ENCODE data around the gene ITGAE. TPM values are rescaled to one million over a fixed set of nuclear protein-coding genes. Genes with fewer than 3 reads are reported as not detected.

Gene ITGAE
- total RNA-seq, 1 experiment from 2014 or later = 16.7 TPM

DNA sequence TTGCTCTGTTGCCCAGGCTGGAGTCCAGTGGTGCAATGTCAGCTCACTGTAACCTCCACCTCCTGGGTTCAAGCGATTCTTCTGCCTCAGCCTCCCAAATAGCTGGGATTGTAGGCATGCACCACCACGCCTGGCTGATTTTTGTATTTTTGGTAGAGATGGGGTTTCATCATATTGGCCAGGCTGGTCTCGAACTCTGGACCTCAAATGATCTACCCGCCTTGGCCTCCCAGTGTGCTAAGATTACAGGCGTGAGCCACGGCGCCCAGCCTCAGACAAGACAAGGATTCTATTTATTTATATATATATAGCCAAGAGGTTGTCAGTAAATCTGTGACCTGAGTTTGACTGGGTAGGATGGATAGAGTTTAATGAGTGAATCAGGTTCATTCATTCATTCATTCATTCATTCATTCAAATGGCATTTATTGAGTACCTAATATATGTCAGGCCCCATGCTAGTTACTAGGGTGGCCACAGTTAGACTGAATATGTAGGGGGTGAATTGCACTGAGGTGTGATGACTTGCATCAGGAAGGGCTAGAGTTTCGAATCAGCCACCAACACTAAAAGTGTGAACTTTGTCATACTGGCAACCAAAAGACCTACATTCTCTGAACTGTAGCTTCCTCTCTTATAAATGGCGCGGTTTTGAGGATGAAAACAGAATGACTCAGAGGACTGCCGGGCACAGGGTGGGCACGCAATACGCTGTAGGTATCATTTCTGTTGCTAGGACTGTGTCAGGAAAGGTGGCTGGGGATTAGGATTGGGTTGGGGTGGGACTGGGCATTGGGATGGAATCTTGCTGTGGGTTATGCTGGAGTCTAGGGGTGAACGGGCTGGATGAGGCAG, 37.8 kb downstream of the ITGAE start:
- no peak for DNase-seq (ENCODE audit: low spot score)

DNA sequence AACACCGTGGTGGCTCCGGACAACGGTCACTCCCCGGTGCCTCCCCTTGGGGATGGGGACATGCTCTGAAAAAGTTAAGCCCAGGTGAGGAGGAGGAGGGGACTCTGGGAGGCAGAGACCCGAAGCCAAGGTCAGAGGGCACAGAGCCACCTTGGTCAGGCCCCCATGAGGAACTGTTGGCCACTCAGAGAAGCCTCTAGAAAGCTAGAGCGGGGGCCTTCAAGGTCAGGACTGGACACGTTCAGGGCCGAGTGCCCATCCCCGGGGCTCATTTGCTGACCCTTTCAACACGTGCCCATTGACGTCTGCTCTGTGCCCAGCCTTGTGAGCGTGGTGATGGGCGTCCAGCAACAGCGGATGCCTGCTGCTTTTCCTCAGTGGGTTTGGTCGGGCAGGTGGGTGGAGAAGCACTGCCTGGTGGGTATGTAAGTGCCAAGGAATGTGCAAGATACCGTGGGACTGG, 39.0 kb downstream of the ITGAE start:
- DNase-seq (ENCODE audit: low spot score) = no peak

DNA sequence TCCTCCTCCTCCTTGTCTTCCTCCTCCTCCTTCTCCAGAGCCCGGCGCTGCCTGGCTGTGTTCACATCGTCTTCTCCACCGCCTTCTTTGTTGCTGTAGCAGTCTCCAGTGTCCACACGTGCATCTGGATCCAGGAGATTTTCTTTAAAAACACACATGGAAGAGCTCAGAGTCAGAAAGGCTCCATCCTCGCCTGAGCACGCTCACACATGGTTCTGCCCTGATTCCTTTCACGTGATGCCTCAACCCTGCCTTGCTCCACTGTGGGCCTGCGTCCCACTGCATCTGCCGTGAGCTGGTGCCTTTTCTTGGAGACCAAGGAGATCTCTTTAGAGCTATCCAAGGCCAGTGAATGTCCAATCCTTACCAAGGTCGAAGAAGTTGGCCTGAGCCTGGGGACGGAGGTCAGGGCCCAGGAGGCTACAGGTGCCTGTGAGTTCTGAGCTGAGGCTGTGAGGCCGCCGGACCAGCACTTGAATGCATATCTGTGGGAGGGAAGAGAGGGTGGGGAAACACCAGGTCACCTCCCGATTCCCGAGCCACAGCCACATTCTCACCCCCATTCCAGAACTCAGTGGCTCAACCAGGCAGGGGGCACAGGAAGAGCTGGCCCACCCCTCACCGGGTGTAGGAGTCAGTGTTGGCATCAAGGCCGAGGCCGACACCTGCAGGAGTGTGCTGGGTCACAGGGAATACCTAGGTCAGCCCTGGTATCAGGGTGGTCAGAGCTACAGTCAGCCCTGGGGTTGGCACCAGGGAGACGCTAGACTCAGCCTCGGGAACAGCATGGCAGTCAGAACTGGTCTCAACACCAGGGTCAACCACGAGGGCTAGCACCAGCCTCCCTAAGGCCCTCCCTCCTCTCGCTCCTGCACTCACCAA, 39.7 kb downstream of the ITGAE start:
- no peak for DNase-seq (ENCODE audit: low spot score)

DNA sequence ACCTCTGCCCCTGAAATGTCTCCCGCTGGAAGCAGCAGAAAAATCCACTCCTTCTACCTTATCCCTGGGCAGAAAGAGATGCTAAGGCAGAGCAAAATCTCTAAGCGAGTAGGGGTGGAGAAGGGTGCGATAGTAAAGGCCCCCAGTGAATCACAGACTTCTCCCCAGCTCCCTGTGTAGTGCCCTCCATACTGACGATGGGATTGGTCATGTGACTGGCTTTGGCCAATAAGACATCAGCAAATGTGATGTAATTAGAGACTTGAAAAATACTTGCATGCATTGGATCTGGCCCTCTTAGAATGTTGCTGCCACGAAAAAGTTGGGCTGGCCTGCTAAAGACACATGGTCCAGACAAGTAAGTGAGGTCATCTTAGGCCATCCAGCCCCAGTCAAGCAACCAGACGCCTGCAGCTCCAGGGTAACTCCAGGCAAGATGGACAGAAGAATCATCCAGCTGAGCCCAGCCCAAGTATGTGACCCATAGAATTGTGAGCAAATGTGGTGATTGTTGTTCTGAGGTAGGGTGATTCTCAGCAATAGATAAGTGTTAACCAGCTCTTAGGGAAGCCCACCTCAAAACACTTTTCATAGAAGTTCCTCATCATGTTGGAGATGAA, 41.3 kb downstream of the ITGAE start:
- DNase-seq (ENCODE audit: low spot score) = no peak

DNA sequence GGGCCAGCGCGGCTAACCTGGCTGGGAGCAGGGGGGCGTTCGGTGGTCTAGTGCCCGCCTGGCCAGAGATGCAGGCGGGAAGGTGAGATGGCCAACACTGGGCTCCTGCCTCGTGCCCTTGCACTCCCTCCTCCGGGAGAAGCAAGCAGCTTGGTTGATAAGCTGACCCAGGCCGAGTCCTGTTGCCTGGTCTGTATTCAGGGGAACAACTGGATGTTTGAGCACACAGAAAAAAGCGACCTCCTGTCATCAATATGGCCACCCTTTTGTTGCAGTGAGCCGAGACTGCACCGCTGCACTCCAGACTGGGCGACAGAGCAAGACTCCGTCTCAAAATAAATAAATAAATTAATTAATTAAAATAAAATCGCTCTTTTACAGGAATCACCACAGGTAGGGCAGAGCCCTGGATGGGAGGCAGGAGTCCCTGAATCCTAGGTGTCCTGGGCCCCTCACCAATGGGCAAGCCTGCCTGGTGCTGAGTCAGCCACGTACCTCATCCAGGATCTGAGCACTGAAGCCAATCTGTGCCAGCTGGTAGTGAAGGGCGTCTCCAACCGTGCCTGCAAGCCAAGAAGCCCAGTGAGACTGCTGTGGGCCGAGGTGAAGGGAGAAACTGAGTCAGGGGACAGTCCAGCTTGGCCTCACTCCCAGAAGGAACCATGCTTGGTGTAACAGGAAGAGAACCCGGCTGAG, 45.5 kb downstream of the ITGAE start:
- peak; percentile 4 for DNase-seq (ENCODE audit: low spot score)

- peak; percentile 96 for DNase-seq (ENCODE audit: low spot score)
Observed at GRCh38 chr17:3754458-3755334, 46.3 kb downstream of the ITGAE start.

GRCh38 chr17:3754066-3754457, 46.9 kb downstream of the ITGAE start:
- DNase-seq (ENCODE audit: low spot score) = no peak

DNA sequence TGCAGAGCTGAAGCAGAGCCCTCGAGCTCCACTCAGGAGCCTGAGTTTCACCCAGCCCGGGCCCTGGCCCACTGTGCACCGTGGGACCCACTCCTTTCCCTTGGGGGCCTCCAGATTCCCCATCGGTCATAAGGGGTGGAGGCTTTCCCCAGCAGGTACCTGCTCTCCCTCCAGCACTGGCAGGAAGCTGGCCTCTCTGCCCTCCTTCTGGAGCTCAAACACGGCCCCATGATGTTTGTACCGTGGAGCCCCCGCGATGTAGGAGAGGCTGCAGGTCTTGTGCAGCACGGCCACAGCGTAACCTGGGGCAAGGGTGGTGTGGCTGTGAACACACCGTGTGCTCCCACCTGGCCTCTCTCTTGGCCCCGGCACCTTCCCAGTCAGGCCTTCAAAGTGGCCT, 47.4 kb downstream of the ITGAE start:
- DNase-seq (ENCODE audit: low spot score) = no peak

DNA sequence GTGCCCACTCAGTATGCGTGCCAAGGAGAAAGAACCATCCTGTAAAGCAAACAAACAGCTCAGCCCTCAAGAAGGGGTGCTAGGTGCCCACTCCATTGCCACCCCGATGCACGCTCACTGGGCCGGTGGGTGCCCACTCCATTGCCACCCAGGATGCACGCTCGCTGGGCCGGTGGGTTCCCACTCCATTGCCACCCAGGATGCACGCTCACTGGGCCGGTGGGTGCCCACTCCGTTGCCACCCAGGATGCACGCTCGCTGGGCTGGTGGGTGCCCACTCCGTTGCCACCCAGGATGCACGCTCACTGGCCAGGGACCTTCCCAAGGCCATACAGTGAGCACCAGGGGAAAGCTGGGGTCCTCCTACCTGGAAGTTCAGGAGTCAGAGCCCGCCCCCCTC, 49.2 kb downstream of the ITGAE start:
- DNase-seq (ENCODE audit: low spot score) = no peak

DNA sequence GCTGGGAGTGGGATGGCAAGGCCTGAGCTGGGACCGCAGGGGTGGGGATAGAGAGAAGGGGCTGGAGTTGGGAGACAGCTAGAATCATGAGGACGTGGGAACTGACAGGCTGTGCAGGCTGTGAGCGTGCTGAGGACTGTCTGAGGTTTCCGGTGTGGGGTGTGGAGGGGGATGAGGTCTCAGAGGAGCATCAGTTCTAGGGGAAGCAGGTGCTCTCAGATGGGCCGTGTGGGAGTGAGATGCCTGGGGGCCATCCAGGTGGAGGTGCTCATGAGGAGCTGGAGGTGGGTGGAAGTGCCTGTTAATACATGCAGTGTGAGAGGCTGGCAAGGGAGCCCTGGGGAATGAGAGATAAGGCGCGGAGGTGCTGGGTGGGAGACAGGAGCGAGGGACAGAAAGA, 50.1 kb downstream of the ITGAE start:
- DNase-seq (ENCODE audit: low spot score) = no peak

- DNase-seq (ENCODE audit: low spot score) = no peak
Observed at GRCh38 chr17:3750296-3750695, 50.7 kb downstream of the ITGAE start.

- DNase-seq (ENCODE audit: low spot score) = no peak
Observed at GRCh38 chr17:3748576-3748975, 52.4 kb downstream of the ITGAE start.

- no peak for DNase-seq (ENCODE audit: low spot score)
Observed at GRCh38 chr17:3747805-3748204, 53.2 kb downstream of the ITGAE start.

DNA sequence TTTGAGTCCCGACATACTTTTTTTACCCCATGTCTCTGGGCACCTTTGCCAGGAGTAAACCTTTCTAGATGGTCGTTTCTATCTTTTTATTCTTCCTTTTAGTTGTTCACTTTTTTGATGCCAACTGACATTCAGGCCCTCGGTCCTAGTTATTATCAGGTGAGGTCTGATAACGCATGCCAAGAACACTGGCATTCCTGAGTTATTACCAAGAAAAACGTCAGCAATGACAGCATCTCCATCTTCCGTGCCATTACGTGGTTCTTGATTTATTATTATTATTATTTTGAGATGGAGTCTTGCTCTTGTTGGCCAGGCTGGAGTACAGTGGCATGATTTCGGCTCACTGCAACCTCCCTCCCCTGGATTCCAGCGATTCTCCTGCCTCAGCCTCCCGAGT, 55.9 kb downstream of the ITGAE start:
- no peak for DNase-seq (ENCODE audit: low spot score)

GRCh38 chr17:3744014-3744413, 57.0 kb downstream of the ITGAE start:
- no peak for DNase-seq (ENCODE audit: low spot score)

- no peak for DNase-seq (ENCODE audit: low spot score)
Observed at GRCh38 chr17:3740611-3741073, 60.3 kb downstream of the ITGAE start.

DNA sequence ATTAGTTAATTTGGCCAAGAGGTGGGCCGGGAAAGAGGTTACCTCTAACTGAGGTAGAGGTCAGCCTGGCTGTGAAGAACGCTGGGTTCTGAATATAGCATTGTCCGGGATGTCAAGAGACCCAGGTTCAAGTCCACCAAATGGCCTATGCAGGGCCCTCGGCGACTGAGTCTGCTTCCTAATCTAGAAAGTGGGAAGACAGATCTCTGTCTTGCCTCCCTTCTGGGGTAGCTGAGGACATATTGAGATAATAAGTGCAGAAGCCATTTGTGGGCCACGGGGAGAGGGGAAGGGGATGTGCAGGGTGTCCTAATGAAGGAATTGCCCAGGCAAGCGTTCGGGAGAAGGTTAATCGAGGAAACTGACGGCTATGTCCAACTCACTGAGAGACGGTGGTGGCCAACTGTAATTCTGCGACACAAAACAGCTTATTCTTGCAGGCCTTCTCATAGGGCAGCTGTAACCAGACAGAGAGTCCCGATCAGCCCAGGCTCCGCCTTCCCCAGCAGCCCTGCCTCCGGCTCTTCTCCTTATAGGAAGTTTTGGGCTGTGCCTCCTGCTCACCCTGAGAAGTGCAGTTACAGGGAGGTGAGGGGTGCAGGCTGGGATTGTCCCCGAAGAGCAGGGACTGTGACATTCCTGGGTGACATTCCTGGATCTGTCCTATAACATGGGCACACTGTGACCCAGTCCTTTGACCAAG, 61.4 kb downstream of the ITGAE start:
- no peak for DNase-seq (ENCODE audit: low spot score)

GRCh38 chr17:3738562-3739295, 62.3 kb downstream of the ITGAE start:
- DNase-seq (ENCODE audit: low spot score) = peak; percentile 15

DNA sequence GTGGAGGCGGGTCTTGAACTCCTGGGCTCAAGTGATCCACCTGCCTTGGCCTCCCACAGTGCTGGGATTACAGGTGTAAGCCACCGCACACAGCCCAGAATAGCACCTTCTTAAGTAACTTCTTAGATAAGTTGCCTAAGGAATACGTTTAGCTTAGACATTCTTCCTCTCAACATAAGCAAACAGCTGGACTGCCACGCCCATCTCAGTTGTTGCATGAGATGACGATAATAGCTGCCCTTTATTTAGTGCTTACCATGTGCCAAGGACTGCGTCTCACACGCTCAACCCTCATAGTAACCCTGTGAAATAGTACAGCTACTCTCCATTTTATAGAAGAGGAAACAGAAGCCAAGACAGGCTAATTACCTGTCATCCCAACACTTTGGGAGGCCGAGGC, 65.5 kb downstream of the ITGAE start:
- DNase-seq (ENCODE audit: low spot score) = no peak

Data from HT-29 (cell line).